ENCODE results near the gene ZPBP2. TPM values are rescaled to one million over a fixed set of nuclear protein-coding genes. Genes with fewer than 3 reads are reported as not detected.
A peak's percentile ranks its signal among the peaks of the same experiment; 100 is the strongest.

ZPBP2 gene
- total RNA-seq, 2 donors from 2014 or later, result not detected

- Histone ChIP-seq H3K27me3 (no peaks in the 10 kb centered on the region), H3K4me1 (peaks cover 14% of the 10 kb centered on the region), H3K4me3 (no peak overlapping the region), H3K27ac (no peak overlapping the region), H3K36me3 (peaks cover 12% of the 10 kb centered on the region), H3K9ac (ENCODE audit: low read depth in 2 of 2, low read length in 2 of 2) (no peak overlapping the region), H3K9me3 (no peaks in the 10 kb centered on the region)
- intact Hi-C loops (cut with DNase I), result no loop called here
- no peak for DNase-seq
- TF ChIP-seq CTCF (IDR thresholded peaks at IDR 0.05), result no peak
These were observed 55.2 kb downstream of the ZPBP2 start for GRCh38 chr17:39923230-39923629.

GRCh38 chr17:39923836-39924690, 56.1 kb downstream of the ZPBP2 start:
- peaks cover 12% of the 10 kb centered on the region for H3K36me3 ChIP-seq
- H3K27ac ChIP-seq, result no peak overlapping the region

GRCh38 chr17:39924691-39925055, 56.7 kb downstream of the ZPBP2 start:
- Histone ChIP-seq H3K4me1 (peaks cover 14% of the 10 kb centered on the region), H3K27ac (no peak overlapping the region), H3K36me3 (peaks cover 12% of the 10 kb centered on the region), H3K27me3 (no peaks in the 10 kb centered on the region), H3K4me3 (no peak overlapping the region), H3K9ac (ENCODE audit: low read depth in 2 of 2, low read length in 2 of 2) (peak overlapping the region in 1 of 2 donors; percentile 27), H3K9me3 (no peaks in the 10 kb centered on the region)
- intact Hi-C loops (cut with DNase I), result no loop called here
- no peak for DNase-seq
- no peak for TF ChIP-seq CTCF (IDR thresholded peaks at IDR 0.05)

More at GRCh38 chr17:39923836-39924690, 56.1 kb downstream of the ZPBP2 start:
- H3K9me3 ChIP-seq, result no peaks in the 10 kb centered on the region
- H3K4me1 ChIP-seq, result peaks cover 14% of the 10 kb centered on the region
- no peak overlapping the region for H3K4me3 ChIP-seq
- no peak for DNase-seq
- no peaks in the 10 kb centered on the region for H3K27me3 ChIP-seq
- peak overlapping the region in 1 of 2 donors; percentile 27 for H3K9ac ChIP-seq (ENCODE audit: low read depth in 2 of 2, low read length in 2 of 2)
- TF ChIP-seq CTCF (IDR thresholded peaks at IDR 0.05), result no peak
- intact Hi-C loops (cut with DNase I), result no loop called here

GRCh38 chr17:39925282-39926134, 57.5 kb downstream of the ZPBP2 start:
- H3K4me3 ChIP-seq, result peak overlapping the region; percentile 86
- no peak overlapping the region for H3K27ac ChIP-seq
- H3K27me3 ChIP-seq, result no peaks in the 10 kb centered on the region
- intact Hi-C loops (cut with DNase I), result no loop called here
- peaks cover 14% of the 10 kb centered on the region for H3K4me1 ChIP-seq
- no peaks in the 10 kb centered on the region for H3K9me3 ChIP-seq
- H3K36me3 ChIP-seq, result peaks cover 12% of the 10 kb centered on the region
- TF ChIP-seq CTCF (IDR thresholded peaks at IDR 0.05), result no peak
- H3K9ac ChIP-seq (ENCODE audit: low read depth in 2 of 2, low read length in 2 of 2), result peak overlapping the region; percentile 61 to 92
- DNase-seq, result no peak

- no peak for DNase-seq
- H3K36me3 ChIP-seq, result peaks cover 12% of the 10 kb centered on the region
- no peak for TF ChIP-seq CTCF (IDR thresholded peaks at IDR 0.05)
- H3K27ac ChIP-seq, result no peak overlapping the region
- H3K4me3 ChIP-seq, result peak overlapping the region; percentile 86
- H3K9me3 ChIP-seq, result no peaks in the 10 kb centered on the region
- intact Hi-C loops (cut with DNase I), result no loop called here
- no peaks in the 10 kb centered on the region for H3K27me3 ChIP-seq
- H3K9ac ChIP-seq (ENCODE audit: low read depth in 2 of 2, low read length in 2 of 2), result peak overlapping the region; percentile 24 to 92
- H3K4me1 ChIP-seq, result peaks cover 14% of the 10 kb centered on the region
These were observed 58.2 kb downstream of the ZPBP2 start for GRCh38 chr17:39926135-39926587.
